HEK293T (cell line): ENCODE data around the gene ZNF48.

Experiments used
- CTCF ChIA-PET: fragments of 350-600 bp; formaldehyde crosslinking; extraction: SDS; loops from one replicate; lab custom pipeline; 2021; ENCODE audit warnings: antibody characterized with exemption, inconsistent platforms; lab: Yijun Ruan, JAX
- POLR2A ChIA-PET: fragments of 350-600 bp; formaldehyde crosslinking; extraction: SDS; loops from one replicate; lab custom pipeline; 2020; ENCODE audit warnings: antibody characterized with exemption, inconsistent platforms; lab: Yijun Ruan, JAX
- DNase-seq: peaks from one replicate; pipeline ENCODE4 v3.0.0; 2012; ENCODE audit warnings: mixed read lengths; ENCODE audit errors: extremely low spot score
- ARNT ChIP-seq: fragments of 450-650 bp; IDR thresholded peaks from 2 replicates; pipeline ENCODE4 v1.6.1; 2017; ENCODE audit warnings: mild to moderate bottlenecking
- BHLHE40 ChIP-seq: fragments of 450-650 bp; IDR thresholded peaks from 2 replicates; pipeline ENCODE4 v1.6.1; 2016; ENCODE audit warnings: mild to moderate bottlenecking, moderate library complexity, borderline replicate concordance
- CTBP1 ChIP-seq: fragments of 450-650 bp; IDR thresholded peaks from 2 replicates; pipeline ENCODE4 v1.6.1; 2016; ENCODE audit warnings: borderline replicate concordance
- ELF4 ChIP-seq: fragments of 450-650 bp; IDR thresholded peaks from 2 replicates; pipeline ENCODE4 v1.6.1; 2017; ENCODE audit warnings: antibody characterized with exemption
- FOXA1 ChIP-seq: fragments of 450-650 bp; IDR thresholded peaks from 2 replicates; pipeline ENCODE4 v1.6.1; 2016; ENCODE audit warnings: mild to moderate bottlenecking
- FOXK2 ChIP-seq: fragments of 450-650 bp; IDR thresholded peaks from 2 replicates; pipeline ENCODE4 v1.6.1; 2016; ENCODE audit warnings: mild to moderate bottlenecking
- FOXM1 ChIP-seq: fragments of 450-650 bp; IDR thresholded peaks from 2 replicates; pipeline ENCODE4 v1.6.1; 2017; ENCODE audit warnings: mild to moderate bottlenecking, borderline replicate concordance
- HDGF ChIP-seq: fragments of 450-650 bp; IDR thresholded peaks from 2 replicates; pipeline ENCODE4 v1.6.1; 2017; ENCODE audit warnings: antibody characterized with exemption, borderline replicate concordance
- L3MBTL2 ChIP-seq: fragments of 450-650 bp; conservative IDR thresholded peaks from 2 replicates; pipeline ENCODE4 v1.6.1; 2016; ENCODE audit warnings: mild to moderate bottlenecking
- LEF1 ChIP-seq: fragments of 450-650 bp; IDR thresholded peaks from 2 replicates; pipeline ENCODE4 v1.6.1; 2017; ENCODE audit warnings: mild to moderate bottlenecking, borderline replicate concordance
- NFRKB ChIP-seq: fragments of 450-650 bp; IDR thresholded peaks from 2 replicates; pipeline ENCODE4 v1.6.1; 2016; ENCODE audit warnings: mild to moderate bottlenecking, moderate library complexity
- PKNOX1 ChIP-seq: fragments of 450-650 bp; IDR thresholded peaks from 2 replicates; pipeline ENCODE4 v1.6.1; 2016
- SP1 ChIP-seq: fragments of 450-650 bp; IDR thresholded peaks from 2 replicates; pipeline ENCODE4 v1.6.1; 2017
- SUZ12 ChIP-seq: fragments of 450-650 bp; IDR thresholded peaks from 2 replicates; pipeline ENCODE4 v1.6.1; 2016; ENCODE audit warnings: mild to moderate bottlenecking
- TARDBP ChIP-seq: fragments of 450-650 bp; IDR thresholded peaks from 2 replicates; pipeline ENCODE4 v1.6.1; 2016
- ZNF384 ChIP-seq: fragments of 450-650 bp; IDR thresholded peaks from 2 replicates; pipeline ENCODE4 v1.6.1; 2016

ZNF48 gene

GRCh38 chr16:30434852-30435251 is 39.6 kb downstream of the ZNF48 start:
- no peak for TF ChIP-seq ELF4
- TF ChIP-seq ARNT, result no peak
- TF ChIP-seq NFRKB, result no peak
- no peak for TF ChIP-seq BHLHE40
- TF ChIP-seq FOXA1, result no peak
- no peak for TF ChIP-seq LEF1
- TF ChIP-seq FOXM1, result no peak
- no peak for TF ChIP-seq HDGF
- no peak for DNase-seq
- CTCF ChIA-PET, result no interaction called here
- POLR2A ChIA-PET, result interaction anchor here (1.1 kb wide), 1 partner anchor 100 kb away, joined by 3 read pairs; the partner anchor contains the start of gene ZNF747

- POLR2A ChIA-PET, result interaction anchor here (1.0 kb wide), 1 partner anchor 7 kb away, joined by 8 read pairs; the partner anchor contains the start of gene SEPHS2
- DNase-seq, result no peak
- TF ChIP-seq ELF4 (no peak), BHLHE40 (no peak), CTBP1 (no peak), ZNF384 (no peak), LEF1 (no peak), TARDBP (no peak), HDGF (no peak), NFRKB (no peak), SP1 (no peak), L3MBTL2 (no peak), FOXK2 (no peak), FOXM1 (no peak), FOXA1 (no peak), PKNOX1 (no peak), SUZ12 (no peak), ARNT (no peak)
- CTCF ChIA-PET, result interaction anchor here (1.7 to 1.8 kb wide), 2 partner anchors 8 to 178 kb away, joined by 7 to 9 read pairs; partner anchors contain the start of gene DCTPP1
Observed at GRCh38 chr16:30437511-30438046, 42.4 kb downstream of the ZNF48 start.

- POLR2A ChIA-PET, result interaction anchor here (2.8 kb wide), 1 partner anchor 9 kb away, joined by 11 read pairs; the partner anchor contains the start of gene DCTPP1
- CTCF ChIA-PET, result interaction anchor here (0.6 to 1.8 kb wide), 4 partner anchors 9 to 177 kb away, joined by 3 to 9 read pairs (median 6); partner anchors contain the start of gene DCTPP1
- DNase-seq, result no peak
- TF ChIP-seq CTBP1 (no peak), FOXA1 (no peak), ELF4 (no peak), NFRKB (no peak), HDGF (no peak), PKNOX1 (no peak), ZNF384 (no peak), TARDBP (no peak), FOXK2 (no peak)
Observed at GRCh38 chr16:30438835-30439234, 43.6 kb downstream of the ZNF48 start.

- POLR2A ChIA-PET, result interaction anchor here (2.8 kb wide), 1 partner anchor 10 kb away, joined by 11 read pairs; the partner anchor contains the start of gene DCTPP1
- CTCF ChIA-PET, result interaction anchor here (0.5 to 3.1 kb wide), 3 partner anchors 10 to 157 kb away, joined by 3 to 19 read pairs (median 3); partner anchors contain the start of genes DCTPP1 and ZNF771
- TF ChIP-seq FOXA1 (no peak), NFRKB (no peak), PKNOX1 (no peak), ELF4 (no peak), LEF1 (no peak)
- DNase-seq, result no peak
Observed at GRCh38 chr16:30439720-30440348, 44.6 kb downstream of the ZNF48 start.

GRCh38 chr16:30443631-30444030 is 48.4 kb downstream of the ZNF48 start:
- TF ChIP-seq SP1, result no peak
- DNase-seq, result no peak
- ChIA-PET POLR2A (interaction anchor here (1.0 to 6.9 kb wide), 8 partner anchors 13 to 185 kb away, joined by 3 to 50 read pairs (median 10); partner anchors contain the start of genes DCTPP1 and ZNF764), CTCF (interaction anchor here (0.9 to 1.3 kb wide), 2 partner anchors 14 to 172 kb away, joined by 5 to 6 read pairs; partner anchors contain the start of gene DCTPP1)
